H1 (cell line): Measurements from ENCODE around the gene TSGA10. TPM values are rescaled to one million over a fixed set of nuclear protein-coding genes. Genes with fewer than 3 reads are reported as not detected.

Experiments
- CTCF ChIA-PET: fragments of 300-600 bp; sonication (Branson Sonifier 250); formaldehyde crosslinking; loops from one replicate; lab custom pipeline; 2021; ENCODE audit not compliant: partially characterized antibody; lab: Charles Lee
- POLR2A ChIA-PET: fragments of 300-600 bp; sonication (Branson Sonifier 250); formaldehyde crosslinking; loops from one replicate; lab custom pipeline; 2021; ENCODE audit warnings: inconsistent platforms; ENCODE audit not compliant: partially characterized antibody; lab: Charles Lee
- DNase-seq, 2 experiments: peaks; one replicate each; pipeline versions ENCODE4 v3.0.0 to v3.0.0-alpha.2; 2010 to 2022; ENCODE audit warnings: low spot score in 2 of 2, low read depth in 1 of 2, mixed read lengths in 1 of 2
- FAIRE-seq: peaks from 2 replicates; lab custom pipeline; 2011; peaks lifted over from hg19 to GRCh38; lab: Jason Lieb, UNC
- H2AFZ ChIP-seq: 2 replicates; pipeline ENCODE4 v1.8.1; 2012; ENCODE audit warnings: low read length, inconsistent platforms
- H2AK5ac ChIP-seq: 2 replicates; pipeline ENCODE4 v1.6.1; 2013; ENCODE audit warnings: low read depth, low read length
- H2BK120ac ChIP-seq: replicated peaks from 2 replicates; pipeline ENCODE3; 2013; ENCODE audit warnings: low read depth, low read length, inconsistent platforms
- H2BK12ac ChIP-seq: 2 replicates; pipeline ENCODE4 v1.6.1; 2013; ENCODE audit warnings: low read depth, low read length
- H2BK15ac ChIP-seq: 2 replicates; pipeline ENCODE4 v1.6.1; 2013; ENCODE audit warnings: low read length
- H2BK20ac ChIP-seq: 2 replicates; pipeline ENCODE4 v1.6.1; 2013; ENCODE audit warnings: low read length
- H2BK5ac ChIP-seq: 2 replicates; pipeline ENCODE4 v1.6.1; 2013; ENCODE audit warnings: low read depth, low read length
- H3K14ac ChIP-seq: 2 replicates; pipeline ENCODE4 v1.6.1; 2013; ENCODE audit warnings: inconsistent platforms; ENCODE audit not compliant: insufficient read length
- H3K18ac ChIP-seq: 2 replicates; pipeline ENCODE4 v1.6.1; 2013; ENCODE audit warnings: low read length; ENCODE audit errors: extremely low read depth
- H3K23ac ChIP-seq: 2 replicates; pipeline ENCODE4 v1.6.1; 2013; ENCODE audit warnings: inconsistent platforms; ENCODE audit not compliant: insufficient read length
- H3K23me2 ChIP-seq: 2 replicates; pipeline ENCODE4 v1.6.1; 2013; ENCODE audit warnings: low read depth, low read length
- H3K27ac ChIP-seq: 2 replicates; pipeline ENCODE4 v1.6.1; 2011; ENCODE audit warnings: low read depth, low read length, inconsistent platforms
- H3K27me3 ChIP-seq, 4 experiments: replicated peaks in 1 of 4; 1 replicate in 1 of 4; 2 replicates in 3 of 4; pipeline versions ENCODE4 v1.6.1 to v1.8.1; 2011 to 2013; ENCODE audit warnings: low read length in 3 of 4, mild to moderate bottlenecking in 3 of 4, inconsistent platforms in 2 of 4, mixed read lengths in 2 of 4, moderate library complexity in 1 of 4; ENCODE audit not compliant: control insufficient read depth in 3 of 4, insufficient read depth in 3 of 4; ENCODE audit errors: extremely low read depth in 1 of 4
- H3K36me3 ChIP-seq, 4 experiments: 2 replicates each; pipeline versions ENCODE4 v1.6.1 to v1.8.1; 2011 to 2013; ENCODE audit warnings: mild to moderate bottlenecking in 4 of 4, low read length in 3 of 4, moderate library complexity in 2 of 4, control low read depth in 1 of 4, inconsistent platforms in 1 of 4; ENCODE audit not compliant: insufficient read depth in 4 of 4, control insufficient read depth in 2 of 4
- H3K4ac ChIP-seq: replicated peaks from 2 replicates; pipeline ENCODE3; 2013; ENCODE audit warnings: low read length, low read depth, mixed read lengths, inconsistent platforms; ENCODE audit not compliant: insufficient read length
- H3K4me1 ChIP-seq, 4 experiments: replicated peaks in 1 of 4; 1 replicate in 1 of 4; 2 replicates in 3 of 4; pipeline versions ENCODE4 v1.6.1 to v1.8.1; 2011 to 2013; ENCODE audit warnings: low read length in 3 of 4, inconsistent platforms in 2 of 4, mixed read lengths in 1 of 4; ENCODE audit not compliant: insufficient read depth in 4 of 4, control insufficient read depth in 3 of 4
- H3K4me2 ChIP-seq, 2 experiments: 2 replicates each; pipeline versions ENCODE4 v1.6.1 to v1.8.1; 2011 to 2013; ENCODE audit warnings: low read depth in 2 of 2, low read length in 2 of 2, control low read depth in 1 of 2, inconsistent platforms in 1 of 2, mild to moderate bottlenecking in 1 of 2; ENCODE audit not compliant: insufficient read depth in 1 of 2
- H3K4me3 ChIP-seq, 4 experiments: fragments of 200-600, 300-600 bp in 1 of 4; sonication (generic), shearing (Covaris generic), sonication (Bioruptor Twin) in 1 of 4; 2 replicates each; pipeline versions ENCODE4 v1.5.1 to v1.8.1; 2011 to 2016; ENCODE audit warnings: low read length in 4 of 4, low read depth in 3 of 4, control low read depth in 2 of 4, inconsistent platforms in 2 of 4, mild to moderate bottlenecking in 2 of 4, mixed read lengths in 1 of 4, moderate library complexity in 1 of 4; ENCODE audit not compliant: insufficient read depth in 2 of 4; ENCODE audit errors: extremely low read depth in 1 of 4
- H3K56ac ChIP-seq: replicated peaks from 2 replicates; pipeline ENCODE3; 2013; ENCODE audit warnings: low read depth, mild to moderate bottlenecking, mixed read lengths, low read length, inconsistent platforms; ENCODE audit not compliant: insufficient read length
- H3K79me1 ChIP-seq: 2 replicates; pipeline ENCODE4 v1.6.1; 2013; ENCODE audit warnings: low read depth, low read length, control low read depth
- H3K79me2 ChIP-seq, 2 experiments: 2 replicates each; pipeline versions ENCODE4 v1.6.1 to v1.8.1; 2012 to 2013; ENCODE audit warnings: low read length in 2 of 2, mild to moderate bottlenecking in 2 of 2, inconsistent platforms in 1 of 2; ENCODE audit not compliant: insufficient read depth in 2 of 2, control insufficient read depth in 1 of 2
- H3K9ac ChIP-seq, 4 experiments: replicated peaks in 1 of 4; 1 replicate in 1 of 4; 2 replicates in 3 of 4; pipeline versions ENCODE4 v1.6.1 to v1.8.1; 2011 to 2013; ENCODE audit warnings: low read depth in 3 of 4, low read length in 3 of 4, control low read depth in 2 of 4, mild to moderate bottlenecking in 2 of 4, moderate library complexity in 2 of 4, inconsistent platforms in 1 of 4; ENCODE audit errors: extremely low read depth in 1 of 4
- H3K9me3 ChIP-seq, 2 experiments: 2 replicates each; pipeline versions ENCODE4 v1.6.1 to v1.8.1; 2012 to 2013; ENCODE audit warnings: mild to moderate bottlenecking in 2 of 2, moderate library complexity in 2 of 2, control low read depth in 1 of 2, inconsistent platforms in 1 of 2, low read depth in 1 of 2, low read length in 1 of 2, mixed read lengths in 1 of 2; ENCODE audit not compliant: insufficient read depth in 2 of 2
- H4K20me1 ChIP-seq, 2 experiments: replicated peaks in 1 of 2; 2 replicates each; pipeline versions ENCODE3 to v1.8.1; 2011 to 2013; ENCODE audit warnings: inconsistent platforms in 2 of 2, low read length in 2 of 2, mild to moderate bottlenecking in 1 of 2; ENCODE audit not compliant: insufficient read depth in 2 of 2, control insufficient read depth in 1 of 2
- H4K5ac ChIP-seq: 2 replicates; pipeline ENCODE4 v1.6.1; 2013; ENCODE audit warnings: low read length, low read depth, mixed read lengths, inconsistent platforms; ENCODE audit not compliant: insufficient read length
- H4K8ac ChIP-seq: 2 replicates; pipeline ENCODE4 v1.8.0; 2013; ENCODE audit warnings: mild to moderate bottlenecking, moderate library complexity, low read length, inconsistent platforms; ENCODE audit not compliant: insufficient read depth; ENCODE audit errors: extremely low read depth
- H4K91ac ChIP-seq: replicated peaks from 2 replicates; pipeline ENCODE3; 2013; ENCODE audit warnings: low read length, mixed read lengths, inconsistent platforms; ENCODE audit not compliant: insufficient read length
- BRCA1 ChIP-seq: IDR thresholded peaks from 2 replicates; pipeline ENCODE4 v1.6.1; 2012; ENCODE audit warnings: low read depth, low read length, improper control_type of control experiment
- CHD1 ChIP-seq: IDR thresholded peaks from 2 replicates; pipeline ENCODE4 v1.6.1; 2012; ENCODE audit warnings: low read depth, low read length, improper control_type of control experiment
- JUND ChIP-seq: IDR thresholded peaks from 2 replicates; pipeline ENCODE4 v1.6.1; 2011; ENCODE audit warnings: mild to moderate bottlenecking, improper control_type of control experiment, low read length
- KDM4A ChIP-seq: IDR thresholded peaks from one replicate; pipeline ENCODE4 v1.7.1; 2012; ENCODE audit warnings: low read depth, mild to moderate bottlenecking, moderate library complexity, low read length, inconsistent platforms; ENCODE audit not compliant: severe bottlenecking
- MAFK ChIP-seq: IDR thresholded peaks from 2 replicates; pipeline ENCODE4 v1.6.1; 2012; ENCODE audit warnings: low read depth, mild to moderate bottlenecking, improper control_type of control experiment, low read length
- RXRA ChIP-seq: IDR thresholded peaks from 2 replicates; pipeline ENCODE4 v1.6.1; 2011; ENCODE audit warnings: low read depth, mild to moderate bottlenecking, low read length, moderate library complexity; ENCODE audit not compliant: insufficient read depth
- SP1 ChIP-seq: IDR thresholded peaks from 2 replicates; pipeline ENCODE4 v1.6.1; 2011; ENCODE audit warnings: low read depth, low read length
- SP2 ChIP-seq: IDR thresholded peaks from 2 replicates; pipeline ENCODE4 v1.6.1; 2012; ENCODE audit warnings: mild to moderate bottlenecking, low read length, inconsistent platforms
- SUZ12 ChIP-seq: fragments of 200-600 bp; sonication (generic); IDR thresholded peaks from 2 replicates; pipeline ENCODE4 v1.6.1; 2012; ENCODE audit warnings: mild to moderate bottlenecking, inconsistent platforms, low read length, moderate library complexity, mixed read lengths
- WGBS, 2 experiments: shearing (Covaris generic) in 1 of 2; methylation state at CpG; one replicate each; pipeline versions ENCODE4 v1.1.6 to v1.1.7; 2013 to 2015; ENCODE audit warnings: low lambda C conversion rate in 2 of 2, mixed read lengths in 2 of 2, inconsistent platforms in 1 of 2, low coverage in 1 of 2, missing lambda C conversion rate in 1 of 2; ENCODE audit not compliant: insufficient replicate concordance in 2 of 2, insufficient coverage in 1 of 2, insufficient read length in 1 of 2; ENCODE audit errors: extremely low coverage in 1 of 2, missing lambda C conversion rate in 1 of 2; 5-methylcytosine and 5-hydroxymethylcytosine counted together
- polyA plus RNA-seq, 7 experiments: library from polyadenylated mRNA; depleted of rRNA in 3 of 7; stranded (reverse) in 5 of 7; unstranded in 2 of 7; fragments of >200 nt in 5 of 7; fragments of 200-250 nt in 2 of 7; gene quantifications; 1 replicate in 5 of 7; 2 replicates in 1 of 7; 4 replicates in 1 of 7; pipeline versions ENCODE4 v1.2.1 to v1.2.3, GENCODE V29; 2011 to 2013; ENCODE audit warnings: missing spikeins in 2 of 7, mixed read lengths in 2 of 7
- total RNA-seq: library from RNA; stranded (reverse); fragmentation: NEBNext Ultra II Directional; extraction: Animal tissue kit (Norgen Biotek cat#: 25700); gene quantifications from 2 replicates; pipeline ENCODE4 v1.2.1, GENCODE V29; 2021
- TF ChIP-seq, protein P1 (sequence below): IDR thresholded peaks from 2 replicates; pipeline ENCODE4 v1.6.1; 2011; ENCODE audit warnings: low read length, improper control_type of control experiment
- TF ChIP-seq, protein P2 (sequence below): IDR thresholded peaks from 2 replicates; pipeline ENCODE4 v1.6.1; 2012; ENCODE audit warnings: inconsistent platforms
- TF ChIP-seq, protein P3 (sequence below): IDR thresholded peaks from 2 replicates; pipeline ENCODE4 v1.6.1; 2011; ENCODE audit warnings: low read depth, mild to moderate bottlenecking, low read length; ENCODE audit not compliant: insufficient read depth

The TSGA10 gene
- total and polyA plus RNA-seq, 2 of the 8 experiments (the other 6 are each of a cell fraction or from before 2014, with no cell fraction given): 2.2 to 7.4 TPM

DNA sequence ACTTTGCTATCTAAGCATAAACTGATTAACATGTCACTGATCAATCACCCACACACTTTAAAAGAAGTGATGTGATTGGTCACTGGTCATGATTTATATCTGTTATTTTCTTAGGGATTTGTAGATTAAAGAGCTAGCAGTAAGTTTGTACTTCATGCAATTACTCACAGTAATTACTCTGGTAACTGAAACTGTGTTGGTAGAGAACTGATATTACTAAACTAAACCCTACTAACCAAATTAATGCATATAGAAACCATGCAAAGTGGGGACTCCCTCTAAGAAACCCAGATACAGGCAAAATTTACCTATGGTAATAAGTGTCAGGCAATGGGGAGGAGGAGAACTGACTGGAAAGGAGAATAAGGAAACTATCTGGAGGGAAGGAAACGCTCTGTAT lies 58.0 kb downstream of the TSGA10 start:
- no peak overlapping the region for H3K14ac ChIP-seq
- no peak overlapping the region for H2BK5ac ChIP-seq
- no peaks in the 10 kb centered on the region for H3K79me2 ChIP-seq
- H3K9ac ChIP-seq: no peak overlapping the region
- no peak overlapping the region for H4K5ac ChIP-seq
- no peak for FAIRE-seq
- H3K79me1 ChIP-seq: no peaks in the 10 kb centered on the region
- ChIA-PET POLR2A (no interaction called here), CTCF (no interaction called here)
- H3K9me3 ChIP-seq: 0 out of 4 replicates have a peak, but pooled peaks cover 0 to 2% of the 10 kb centered on the region in 2 experiments
- no peak overlapping the region for H3K18ac ChIP-seq
- DNase-seq: no peak
- H4K20me1 ChIP-seq: no peaks in the 10 kb centered on the region
- no peaks in the 10 kb centered on the region for H3K36me3 ChIP-seq
- H3K4me3 ChIP-seq: no peak overlapping the region
- H2AK5ac ChIP-seq: no peak overlapping the region
- no peak for TF ChIP-seq CHD1
- TF ChIP-seq, protein P1, sequence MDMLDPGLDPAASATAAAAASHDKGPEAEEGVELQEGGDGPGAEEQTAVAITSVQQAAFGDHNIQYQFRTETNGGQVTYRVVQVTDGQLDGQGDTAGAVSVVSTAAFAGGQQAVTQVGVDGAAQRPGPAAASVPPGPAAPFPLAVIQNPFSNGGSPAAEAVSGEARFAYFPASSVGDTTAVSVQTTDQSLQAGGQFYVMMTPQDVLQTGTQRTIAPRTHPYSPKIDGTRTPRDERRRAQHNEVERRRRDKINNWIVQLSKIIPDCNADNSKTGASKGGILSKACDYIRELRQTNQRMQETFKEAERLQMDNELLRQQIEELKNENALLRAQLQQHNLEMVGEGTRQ: no peak
- no peak for TF ChIP-seq SP1
- TF ChIP-seq SP2: no peak
- TF ChIP-seq JUND: no peak
- TF ChIP-seq, protein P2, sequence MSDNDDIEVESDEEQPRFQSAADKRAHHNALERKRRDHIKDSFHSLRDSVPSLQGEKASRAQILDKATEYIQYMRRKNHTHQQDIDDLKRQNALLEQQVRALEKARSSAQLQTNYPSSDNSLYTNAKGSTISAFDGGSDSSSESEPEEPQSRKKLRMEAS: no peak
- no peak for TF ChIP-seq KDM4A
- TF ChIP-seq BRCA1: no peak
- TF ChIP-seq, protein P3, sequence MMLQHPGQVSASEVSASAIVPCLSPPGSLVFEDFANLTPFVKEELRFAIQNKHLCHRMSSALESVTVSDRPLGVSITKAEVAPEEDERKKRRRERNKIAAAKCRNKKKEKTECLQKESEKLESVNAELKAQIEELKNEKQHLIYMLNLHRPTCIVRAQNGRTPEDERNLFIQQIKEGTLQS: no peak
- no peak for TF ChIP-seq RXRA
- TF ChIP-seq MAFK: no peak
- no peak for TF ChIP-seq SUZ12
- 88% methylated on average over 1 of the region's 1 CpG; no CpG with 5 or more reads in 1 of the 2 experiments for WGBS, 2 experiments
- H2BK120ac ChIP-seq: no peak overlapping the region
- no peak overlapping the region for H3K56ac ChIP-seq
- no peaks in the 10 kb centered on the region for H3K4me1 ChIP-seq
- no peak overlapping the region for H3K4me2 ChIP-seq
- no peak overlapping the region for H2AFZ ChIP-seq
- no peaks in the 10 kb centered on the region for H3K27me3 ChIP-seq
- no peak overlapping the region for H2BK12ac ChIP-seq
- H3K4ac ChIP-seq: no peak overlapping the region
- H3K23ac ChIP-seq: no peak overlapping the region
- H4K91ac ChIP-seq: no peak overlapping the region
- H2BK20ac ChIP-seq: no peak overlapping the region
- no peak overlapping the region for H3K27ac ChIP-seq
- no peak overlapping the region for H4K8ac ChIP-seq
- H2BK15ac ChIP-seq: no peak overlapping the region
- no peaks in the 10 kb centered on the region for H3K23me2 ChIP-seq
